ENCODE results near the gene RPS19BP1.

- TF ChIP-seq CTCF (IDR thresholded peaks at IDR 0.05) (no peak), EZH2 (IDR thresholded peaks at IDR 0.05; ENCODE audit: borderline replicate concordance, insufficient read depth, low read depth, low read length, poor library complexity, severe bottlenecking) (no peak)
These were observed 27.6 kb upstream of the RPS19BP1 start for GRCh38 chr22:39560127-39560526.

Data from B cell (primary cell).